NCI-H345 (cell line): ENCODE data around the gene SOX6.

Experiments used
- DNase-seq: peaks from one replicate; lab custom pipeline; 2025; lab: John Stamatoyannopoulos, UW

SOX6 gene

DNA sequence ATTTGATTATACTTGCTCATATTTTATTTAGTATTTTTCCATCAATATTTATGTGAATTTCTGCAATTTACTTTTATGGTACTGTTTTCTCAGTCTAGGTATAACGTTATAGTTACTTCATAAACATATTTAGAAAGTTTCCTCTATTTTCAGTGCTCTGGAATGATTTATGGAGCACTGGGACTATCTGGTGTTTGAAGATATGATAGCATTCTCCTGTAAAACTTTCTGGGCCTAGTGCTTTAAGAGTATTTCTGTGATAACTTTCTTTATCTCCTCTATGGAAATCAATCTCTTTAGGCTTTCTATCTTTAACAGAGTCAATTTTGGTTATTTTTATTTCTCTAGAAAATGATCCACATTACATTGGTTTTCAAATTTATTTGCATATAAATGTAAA is 85.1 kb downstream of the SOX6 start:
- DNase-seq = no peak

DNA sequence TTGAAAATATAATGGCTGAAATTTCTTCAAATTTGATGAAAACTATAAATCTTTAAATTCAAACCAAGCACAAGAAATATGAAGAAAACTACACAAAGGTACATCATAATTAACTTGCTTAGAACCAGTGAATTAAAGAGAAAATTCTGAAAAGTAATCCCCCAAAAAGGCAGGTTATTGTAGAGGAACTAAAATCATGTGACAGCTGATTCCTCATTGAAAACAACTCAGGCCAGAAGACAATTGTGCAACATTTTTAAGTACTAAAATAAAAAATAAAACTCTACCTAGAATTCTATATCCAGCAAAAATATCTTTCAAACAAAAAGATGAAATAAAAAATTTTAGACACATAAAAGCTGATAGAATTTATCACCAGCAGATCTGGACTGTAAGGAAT is 90.3 kb downstream of the SOX6 start:
- DNase-seq = no peak

DNA sequence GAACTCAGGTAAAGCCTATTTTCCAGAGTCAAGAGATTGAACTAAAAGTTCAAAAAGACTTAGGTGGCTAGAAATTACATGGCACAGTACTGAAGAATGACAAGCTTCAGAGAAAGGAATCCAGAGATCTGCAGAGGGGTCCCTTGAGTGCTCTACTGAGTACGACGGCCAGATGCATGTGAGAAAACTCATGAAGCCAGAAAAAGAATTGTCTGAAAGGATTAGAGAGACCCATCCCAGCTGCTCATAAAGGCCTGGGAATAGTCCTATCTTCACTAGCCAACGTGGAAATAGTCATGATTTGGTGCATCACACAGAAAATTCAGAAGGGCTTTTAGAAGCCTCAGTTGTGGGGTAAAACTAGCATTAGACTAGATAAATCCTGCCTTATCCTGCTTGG is 91.3 kb downstream of the SOX6 start:
- DNase-seq = no peak

DNA sequence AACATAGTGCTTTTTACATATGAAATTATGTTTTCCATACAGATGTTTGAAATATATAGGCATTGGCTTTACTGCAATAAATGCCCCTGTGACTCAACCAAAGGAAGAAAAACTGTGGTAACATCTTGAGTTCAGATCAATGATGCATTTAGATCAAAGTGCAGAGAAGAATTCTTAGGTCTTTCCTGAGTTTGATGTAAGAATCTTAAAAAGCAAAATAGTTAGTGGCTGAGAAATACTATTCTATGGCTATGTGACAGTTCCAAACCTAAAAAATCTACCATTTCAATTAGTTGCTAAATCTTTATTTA is 93.7 kb downstream of the SOX6 start:
- no peak for DNase-seq

GRCh38 chr11:16261836-16262644 is 94.3 kb downstream of the SOX6 start:
- DNase-seq = no peak

DNA sequence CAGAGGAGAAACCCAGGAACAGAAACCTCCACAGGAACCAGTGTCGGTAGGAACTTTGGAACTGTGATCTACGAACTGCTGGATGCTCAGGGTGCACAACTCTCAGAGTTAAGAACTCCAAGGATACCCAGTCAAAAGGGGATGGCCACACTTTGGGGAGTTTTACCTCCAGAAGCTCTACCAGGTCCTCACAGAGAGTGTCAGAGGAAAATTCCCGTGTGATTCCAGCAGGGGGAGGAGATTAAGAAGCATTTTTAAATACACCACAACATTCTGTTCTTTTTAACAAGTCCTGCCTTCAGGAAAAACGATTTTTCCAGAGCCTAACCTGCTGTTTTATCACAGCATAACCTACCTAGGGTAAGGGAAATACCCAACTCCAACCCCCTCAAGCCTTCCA is 104.0 kb downstream of the SOX6 start:
- no peak for DNase-seq

- no peak for DNase-seq
Observed at GRCh38 chr11:16248248-16248647, 108.1 kb downstream of the SOX6 start.

- no peak for DNase-seq
Observed at GRCh38 chr11:16242806-16243205, 113.5 kb downstream of the SOX6 start.

- DNase-seq = no peak
Observed at GRCh38 chr11:16240687-16241086, 115.7 kb downstream of the SOX6 start.

DNA sequence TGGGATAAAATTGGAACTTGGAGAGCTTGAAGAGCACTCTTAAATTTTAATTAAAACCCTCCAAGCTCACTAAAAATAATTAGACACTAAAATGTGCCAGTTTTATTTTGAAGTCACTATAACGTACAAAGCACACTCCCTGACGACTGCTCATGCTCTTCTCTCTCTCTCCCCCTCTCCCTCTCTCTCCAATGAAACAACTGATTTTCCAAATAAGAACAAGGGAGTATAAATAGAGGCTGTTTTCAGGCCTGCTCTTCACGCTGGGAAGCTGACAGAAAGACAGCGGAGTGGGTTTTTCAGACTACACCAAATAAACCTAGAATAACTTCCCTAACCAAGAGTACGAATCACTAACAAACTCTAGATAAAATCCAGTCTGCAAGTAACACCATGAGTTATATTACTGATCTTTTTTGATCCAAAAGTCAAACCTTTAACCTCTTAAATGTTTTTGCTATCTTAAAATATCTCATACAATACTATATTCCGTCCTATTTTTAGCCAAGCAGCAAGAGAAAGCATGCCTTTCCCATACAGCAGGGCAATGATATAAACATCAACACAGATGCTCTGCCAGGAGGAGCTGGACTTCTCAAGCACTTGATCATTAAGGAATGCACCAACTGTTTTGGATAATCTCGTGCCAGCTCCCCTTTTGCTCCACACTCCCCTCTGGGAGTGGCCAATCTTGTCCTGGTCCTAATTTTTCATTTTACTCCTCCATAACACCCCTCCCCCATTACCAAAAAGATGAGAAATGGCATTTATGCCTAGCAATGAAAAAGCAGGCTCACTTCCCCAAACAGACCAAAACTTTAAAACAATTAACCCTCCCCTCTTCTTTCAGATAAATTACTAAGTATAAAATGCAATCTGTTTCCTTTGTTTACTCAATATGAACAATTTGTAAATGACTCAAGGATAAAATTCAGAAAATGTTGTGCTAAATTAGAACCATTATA is 116.9 kb downstream of the SOX6 start:
- DNase-seq = peak; percentile 16

GRCh38 chr11:16226245-16226644 is 130.1 kb downstream of the SOX6 start:
- peak; percentile 89 for DNase-seq

DNA sequence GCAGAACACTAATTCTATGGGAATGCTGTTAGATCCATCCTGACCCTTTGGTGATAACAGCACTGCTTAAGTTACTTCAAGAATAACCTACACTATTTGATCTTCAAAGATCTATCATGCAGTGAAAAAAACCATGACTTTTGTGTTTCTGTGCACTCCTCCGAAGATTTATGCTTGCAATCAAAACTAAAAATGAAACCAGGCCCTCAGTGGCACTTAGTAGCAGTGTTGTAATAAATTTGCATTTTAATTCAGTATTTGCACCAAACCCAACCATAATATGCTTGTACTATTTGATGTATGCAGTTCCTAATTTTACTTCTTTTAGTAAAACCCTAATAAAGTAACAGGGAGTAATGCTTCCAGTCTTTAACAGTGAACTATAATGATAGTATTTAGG is 130.7 kb downstream of the SOX6 start:
- DNase-seq = no peak

- DNase-seq = no peak
Observed at GRCh38 chr11:16223558-16223957, 132.8 kb downstream of the SOX6 start.

DNA sequence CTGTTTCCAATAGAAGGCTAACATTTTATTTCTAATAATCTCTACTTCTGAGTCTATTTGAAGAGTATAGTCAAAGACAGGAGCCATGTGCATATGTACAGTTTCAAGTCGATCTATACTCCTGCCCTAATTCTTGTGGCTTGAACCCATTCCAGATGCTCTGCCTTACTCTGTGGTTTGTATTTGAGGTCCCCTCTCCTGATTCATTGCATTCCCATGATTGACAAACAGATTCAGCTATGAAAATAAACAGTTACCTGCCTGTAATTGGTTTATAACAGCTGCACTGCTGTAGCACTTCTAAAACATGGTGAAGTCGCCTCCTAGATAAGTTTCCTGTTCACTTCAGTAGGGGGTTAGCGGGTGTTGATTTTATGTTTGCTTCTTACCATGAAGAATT is 138.7 kb downstream of the SOX6 start:
- DNase-seq = no peak

GRCh38 chr11:16216831-16217230 is 139.5 kb downstream of the SOX6 start:
- no peak for DNase-seq

DNA sequence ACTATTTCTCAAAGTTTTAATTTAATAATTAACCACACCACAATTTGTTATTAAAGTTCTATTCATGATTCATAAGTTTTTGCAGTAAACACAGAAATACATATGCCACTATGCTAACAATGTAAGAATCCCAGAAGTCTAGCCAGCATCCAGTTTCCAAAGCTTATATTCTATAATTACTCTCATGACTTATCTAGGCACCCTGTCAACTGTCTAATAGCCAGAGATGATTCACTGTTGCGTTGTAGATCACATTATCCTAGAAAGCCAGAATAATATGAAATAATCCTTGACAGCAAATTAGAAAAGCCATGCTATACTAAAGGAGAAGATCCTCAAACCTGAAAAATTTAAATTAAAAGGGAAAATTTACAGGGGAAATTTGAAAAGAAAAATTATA is 141.0 kb downstream of the SOX6 start:
- no peak for DNase-seq

GRCh38 chr11:16211407-16211806 is 144.9 kb downstream of the SOX6 start:
- no peak for DNase-seq

DNA sequence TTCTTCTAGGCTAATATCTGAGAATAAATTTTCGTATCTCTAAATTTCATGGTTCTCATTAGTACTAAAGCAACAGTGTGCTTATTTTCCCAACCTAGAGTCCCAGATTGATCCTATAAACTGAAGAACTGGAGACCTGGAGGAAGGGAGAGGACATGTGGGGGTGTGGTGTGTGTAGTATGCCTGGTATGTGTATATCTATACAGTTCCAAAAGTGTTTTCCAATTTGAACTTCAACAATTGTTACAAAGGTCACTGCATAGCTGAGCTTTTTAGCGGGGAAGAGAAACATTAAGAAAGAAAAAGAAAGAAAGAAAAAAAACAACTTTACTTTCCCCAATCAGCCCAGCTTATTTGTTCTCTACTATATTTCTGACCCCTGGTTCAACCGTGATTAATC is 152.1 kb downstream of the SOX6 start:
- DNase-seq = no peak

- DNase-seq = no peak
Observed at GRCh38 chr11:16195651-16196050, 160.7 kb downstream of the SOX6 start.

DNA sequence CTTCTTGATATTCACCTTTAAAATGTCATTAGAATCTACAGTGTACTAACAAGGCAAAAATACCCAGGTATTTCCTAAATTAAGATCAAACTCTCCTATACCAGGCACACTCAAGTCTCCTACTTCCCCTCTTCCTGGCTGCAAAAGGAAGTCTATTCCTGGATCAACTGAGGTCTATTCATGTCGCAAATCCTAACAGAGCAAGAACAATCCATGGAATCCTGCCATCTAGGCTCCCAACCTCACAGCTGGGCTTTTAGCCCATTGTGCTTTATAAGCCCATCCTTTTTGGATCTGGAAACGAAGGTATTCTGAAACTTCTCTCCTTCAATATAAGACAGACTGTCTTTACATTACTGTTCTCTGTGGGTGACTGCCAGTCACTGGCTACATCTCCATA is 161.8 kb downstream of the SOX6 start:
- DNase-seq = no peak

GRCh38 chr11:16193897-16194381 is 162.4 kb downstream of the SOX6 start:
- no peak for DNase-seq

- DNase-seq = no peak
Observed at GRCh38 chr11:16191868-16192240, 164.5 kb downstream of the SOX6 start.

GRCh38 chr11:16191212-16191867 is 165.0 kb downstream of the SOX6 start:
- peak; percentile 10 for DNase-seq
